GM12801 (cell line): ENCODE data around the gene FRMD8.

Experiments used
- CTCF ChIP-seq: IDR thresholded peaks from one replicate; pipeline ENCODE4 v1.5.1; 2011; ENCODE audit warnings: control low read depth; ENCODE audit not compliant: insufficient read length; ENCODE audit errors: extremely low read depth

The FRMD8 gene

GRCh38 chr11:65377036-65377435, 9.4 kb upstream of the FRMD8 start:
- TF ChIP-seq CTCF = no peak

GRCh38 chr11:65377777-65378176, 8.7 kb upstream of the FRMD8 start:
- no peak for TF ChIP-seq CTCF

GRCh38 chr11:65378208-65378927, 8.1 kb upstream of the FRMD8 start:
- no peak for TF ChIP-seq CTCF

- TF ChIP-seq CTCF = no peak
Measured at GRCh38 chr11:65378928-65379638, 7.4 kb upstream of the FRMD8 start.

GRCh38 chr11:65379698-65380459, 6.6 kb upstream of the FRMD8 start:
- no peak for TF ChIP-seq CTCF

- no peak for TF ChIP-seq CTCF
Measured at GRCh38 chr11:65380460-65381119, 5.8 kb upstream of the FRMD8 start.

GRCh38 chr11:65381716-65382032, 4.8 kb upstream of the FRMD8 start:
- no peak for TF ChIP-seq CTCF
